Lower leg skin (tissue), 3 donors: ENCODE measurements around the gene ATF7.

Experiments used
- POLR2A ChIP-seq, 2 donors: fragments of 450-650 bp; IDR thresholded peaks; one replicate each; pipeline ENCODE4 v1.6.1; 2016 to 2017; ENCODE audit warnings: antibody characterized with exemption in 2 of 2, mild to moderate bottlenecking in 1 of 2, moderate library complexity in 1 of 2
- TF ChIP-seq, protein P1 (sequence below), 3 donors: fragments of 450-650 bp; IDR thresholded peaks; one replicate each; pipeline ENCODE4 v1.5.1; 2016; ENCODE audit warnings: antibody characterized with exemption in 3 of 3, mild to moderate bottlenecking in 3 of 3, moderate library complexity in 2 of 3

DNA sequence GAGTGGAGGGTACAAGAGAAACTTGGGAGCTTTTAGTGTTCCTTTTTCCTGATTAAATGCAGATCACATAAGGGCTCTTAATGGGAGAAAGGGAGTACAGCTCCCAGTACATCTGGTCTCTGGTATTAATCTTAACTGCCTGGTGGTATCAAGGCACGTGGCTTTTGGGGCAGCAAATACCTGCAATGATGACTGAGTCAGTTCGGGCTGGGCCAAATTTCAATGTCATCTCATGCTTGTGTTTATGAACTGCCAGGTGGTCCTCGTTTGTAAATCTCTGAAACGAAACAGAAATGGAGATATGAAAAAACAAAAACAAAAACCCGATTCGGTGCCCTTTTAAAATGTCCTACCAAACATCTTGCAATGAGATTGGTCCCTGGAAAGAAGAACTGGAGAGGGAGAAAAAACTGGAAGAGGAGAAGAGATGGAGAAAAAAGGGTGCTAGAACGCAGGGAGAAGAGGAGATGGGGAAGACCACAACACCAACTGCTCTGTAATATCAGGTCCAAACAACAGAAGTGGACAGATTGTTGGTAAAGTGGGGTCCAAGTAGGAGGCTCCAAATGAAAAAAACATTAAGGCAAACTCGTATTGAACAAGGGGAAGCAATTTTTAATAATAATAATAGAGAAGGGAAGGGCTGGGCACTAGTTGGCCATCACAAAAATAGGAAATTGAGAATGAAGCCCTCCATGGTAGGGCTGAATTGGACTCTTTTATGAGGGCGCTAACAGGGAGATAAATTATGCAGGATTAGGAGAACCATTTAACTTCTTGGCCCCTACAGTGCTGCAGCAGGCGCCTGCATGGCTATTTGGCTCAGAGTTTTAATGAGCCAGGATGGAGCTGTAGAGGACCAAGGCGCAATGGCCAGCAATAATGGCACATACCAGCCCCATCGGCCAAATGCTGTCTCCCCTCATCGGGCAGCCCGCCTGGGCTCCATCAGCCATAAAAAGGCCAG lies 73.5 kb downstream of the ATF7 start:
- TF ChIP-seq, protein P1, sequence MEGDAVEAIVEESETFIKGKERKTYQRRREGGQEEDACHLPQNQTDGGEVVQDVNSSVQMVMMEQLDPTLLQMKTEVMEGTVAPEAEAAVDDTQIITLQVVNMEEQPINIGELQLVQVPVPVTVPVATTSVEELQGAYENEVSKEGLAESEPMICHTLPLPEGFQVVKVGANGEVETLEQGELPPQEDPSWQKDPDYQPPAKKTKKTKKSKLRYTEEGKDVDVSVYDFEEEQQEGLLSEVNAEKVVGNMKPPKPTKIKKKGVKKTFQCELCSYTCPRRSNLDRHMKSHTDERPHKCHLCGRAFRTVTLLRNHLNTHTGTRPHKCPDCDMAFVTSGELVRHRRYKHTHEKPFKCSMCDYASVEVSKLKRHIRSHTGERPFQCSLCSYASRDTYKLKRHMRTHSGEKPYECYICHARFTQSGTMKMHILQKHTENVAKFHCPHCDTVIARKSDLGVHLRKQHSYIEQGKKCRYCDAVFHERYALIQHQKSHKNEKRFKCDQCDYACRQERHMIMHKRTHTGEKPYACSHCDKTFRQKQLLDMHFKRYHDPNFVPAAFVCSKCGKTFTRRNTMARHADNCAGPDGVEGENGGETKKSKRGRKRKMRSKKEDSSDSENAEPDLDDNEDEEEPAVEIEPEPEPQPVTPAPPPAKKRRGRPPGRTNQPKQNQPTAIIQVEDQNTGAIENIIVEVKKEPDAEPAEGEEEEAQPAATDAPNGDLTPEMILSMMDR (IDR thresholded peaks at IDR 0.05): no peak
- no peak for TF ChIP-seq POLR2A (IDR thresholded peaks at IDR 0.05)
